CD1c-positive myeloid dendritic cell (primary cell): Measurements from ENCODE around the gene ZNF624.

Experiments
- DNase-seq: peaks from one replicate; pipeline ENCODE4 v3.0.0-alpha.2; 2016; ENCODE audit errors: extremely low spot score

Gene ZNF624

GRCh38 chr17:16593356-16594102 is 60.1 kb downstream of the ZNF624 start:
- DNase-seq: no peak

- DNase-seq: peak; percentile 96
These were observed 64.3 kb downstream of the ZNF624 start for GRCh38 chr17:16589097-16589969.

GRCh38 chr17:16585796-16586195 is 67.9 kb downstream of the ZNF624 start:
- peak; percentile 6 for DNase-seq

GRCh38 chr17:16584273-16584995 is 69.2 kb downstream of the ZNF624 start:
- peak; percentile 96 for DNase-seq

GRCh38 chr17:16583781-16584180 is 69.9 kb downstream of the ZNF624 start:
- DNase-seq: no peak

- no peak for DNase-seq
These were observed 80.2 kb downstream of the ZNF624 start for GRCh38 chr17:16573466-16573865.
